ENCODE results near the gene NMD3.
A peak's percentile ranks its signal among the peaks of the same experiment; 100 is the strongest.
"Not testable (repeated sequence)": the region's sequence is repeated elsewhere in the genome, so short reads cannot be mapped to it uniquely, and the experiment has no call there.

Gene NMD3

DNA sequence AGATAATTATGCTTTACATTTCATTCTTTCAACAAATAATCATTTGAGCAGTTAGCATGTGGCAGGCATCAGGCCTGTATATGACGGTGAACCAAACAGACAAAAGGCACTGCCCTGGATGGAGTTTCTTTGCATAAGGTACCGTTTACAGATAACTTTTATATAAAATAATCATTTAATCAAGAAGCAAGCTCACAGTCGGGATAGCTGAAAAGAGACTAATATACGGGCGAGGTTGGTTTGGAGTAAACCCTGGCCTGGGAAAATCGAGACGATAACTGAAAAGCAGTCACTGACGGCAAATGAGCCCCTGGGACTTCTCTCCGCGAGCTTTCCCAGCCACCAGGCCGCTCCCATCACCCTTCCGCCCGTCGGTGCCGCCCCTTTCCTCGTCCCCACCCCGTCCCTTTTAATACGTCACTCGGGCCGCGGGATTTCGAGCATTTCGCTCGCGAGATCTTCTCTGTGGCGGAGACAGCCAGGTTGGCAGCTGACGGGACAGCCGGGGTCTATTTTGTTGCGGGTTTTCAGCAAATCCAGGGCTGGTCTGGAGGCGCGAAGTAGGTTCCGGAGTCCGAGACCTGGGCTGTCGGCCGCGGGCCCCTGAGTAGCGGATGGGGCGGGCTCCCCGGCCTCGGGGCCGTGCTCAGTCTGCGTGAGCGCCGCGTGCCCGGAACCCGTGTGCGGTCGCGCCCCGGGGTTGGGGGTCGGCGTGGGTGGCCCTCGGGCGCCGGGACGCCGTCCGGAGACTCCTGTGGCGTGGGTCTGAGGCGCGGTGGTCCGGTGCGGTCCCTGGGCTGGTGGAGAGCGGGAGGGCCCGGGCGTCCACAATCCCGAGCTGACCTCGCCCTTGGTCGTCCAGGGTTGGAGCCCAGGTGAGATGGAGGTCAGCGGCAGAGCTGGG is at the start of gene NMD3:
NMD3 (plus strand) TSS at position 462 of the 904 bp plus-strand sequence. CDS start 703 bp downstream, outside the sequence.
- DNase-seq, result peak; percentile 92

DNA sequence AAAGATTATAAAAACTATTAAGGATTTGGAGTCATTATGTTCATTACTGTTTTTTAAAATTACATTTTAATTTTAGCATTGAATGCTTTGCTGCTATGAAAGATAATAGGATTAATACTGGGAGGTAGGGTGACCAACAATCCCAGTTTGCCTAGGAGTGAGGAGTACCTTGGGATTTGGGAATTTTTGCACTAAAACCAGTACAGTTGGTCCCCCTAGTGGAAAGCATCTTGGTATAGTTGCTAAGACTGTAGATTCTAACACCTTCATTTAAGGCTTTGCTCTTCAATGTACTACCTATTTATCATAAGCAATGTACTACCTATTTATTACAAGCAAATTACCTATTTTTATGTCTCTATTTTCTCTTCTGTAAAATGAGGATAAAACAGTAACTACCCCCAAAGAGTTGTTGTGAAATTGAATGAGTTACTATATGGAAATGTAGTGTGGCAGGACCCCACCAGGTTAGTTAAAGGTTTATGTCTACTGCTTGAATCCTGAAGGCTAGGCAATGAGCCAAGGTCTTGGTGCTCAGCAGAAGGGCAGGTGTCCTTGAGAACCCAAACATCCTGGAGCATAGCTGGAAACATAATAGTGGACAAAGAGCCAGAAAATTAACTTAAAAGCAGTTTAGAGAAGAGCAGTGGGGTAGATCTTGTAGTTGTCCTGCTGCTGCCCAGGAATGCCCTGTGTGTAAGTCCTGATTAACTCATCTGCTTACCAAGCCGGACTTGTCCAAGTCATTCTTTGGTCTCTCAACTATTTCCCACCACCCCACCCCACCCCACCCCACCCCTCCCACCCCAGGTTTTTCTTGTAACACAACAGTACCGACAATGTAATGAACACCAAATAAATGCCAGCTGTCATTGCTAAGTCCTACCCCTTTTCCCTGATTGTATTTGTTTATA is 49.2 kb upstream of the NMD3 start:
- no peak for DNase-seq

DNA sequence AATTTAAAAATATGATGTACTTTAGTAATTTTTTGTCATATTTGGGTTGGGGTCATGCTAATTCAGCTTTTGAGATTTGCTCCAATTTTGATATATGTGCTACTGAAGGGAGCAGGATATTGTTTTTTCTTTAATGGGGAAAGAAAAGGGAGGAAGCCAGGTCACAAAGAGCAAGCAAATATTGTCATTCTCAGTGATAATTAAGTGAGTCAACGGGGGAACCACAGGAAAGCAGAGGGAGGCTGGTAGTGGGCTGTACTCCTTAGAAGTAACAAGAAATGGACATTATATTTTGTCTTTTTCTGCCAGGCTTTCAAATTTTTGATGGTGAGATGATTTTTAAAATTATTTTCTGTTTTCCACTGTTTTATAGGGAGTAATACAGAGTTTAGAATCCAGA is 45.6 kb upstream of the NMD3 start:
- DNase-seq, result no peak

DNA sequence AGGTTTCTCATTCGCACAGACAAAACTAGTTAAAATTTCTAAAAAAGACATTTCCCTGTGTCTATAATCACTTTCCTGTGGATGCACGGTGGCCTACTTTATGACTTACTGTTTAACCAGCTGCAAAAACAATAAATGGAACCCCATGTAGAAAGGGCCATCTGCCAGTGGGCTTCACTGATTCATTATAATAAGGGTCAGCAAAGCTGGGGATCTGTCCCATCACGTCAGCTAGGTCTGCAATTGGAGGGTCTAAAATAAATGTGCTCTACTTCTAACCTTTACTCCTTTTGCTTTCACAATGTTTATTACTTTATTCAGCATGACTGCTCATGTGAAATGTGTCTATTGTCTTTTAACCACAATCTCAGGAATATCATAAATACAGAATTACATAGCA is 43.1 kb upstream of the NMD3 start:
- no peak for DNase-seq

DNA sequence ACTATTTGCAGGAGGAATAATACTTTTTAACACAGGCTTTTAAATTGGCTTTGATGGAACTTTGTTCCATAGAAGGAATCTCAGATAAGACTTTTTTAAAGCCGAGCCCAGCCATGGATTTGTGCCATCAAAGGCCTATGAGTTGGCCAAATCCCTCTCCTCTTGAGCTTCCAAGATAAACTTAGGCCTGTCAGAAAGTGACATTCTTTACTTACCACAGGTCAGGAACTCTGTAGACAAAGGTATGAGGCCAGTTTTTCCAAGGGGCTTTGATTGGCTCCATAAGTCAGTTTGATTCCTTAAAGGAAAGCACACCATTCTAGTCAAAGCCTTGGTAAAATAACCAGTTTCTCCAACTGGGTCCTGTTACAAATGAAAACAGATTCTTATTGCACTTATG is 39.7 kb upstream of the NMD3 start:
- DNase-seq, result not testable (repeated sequence)

DNA sequence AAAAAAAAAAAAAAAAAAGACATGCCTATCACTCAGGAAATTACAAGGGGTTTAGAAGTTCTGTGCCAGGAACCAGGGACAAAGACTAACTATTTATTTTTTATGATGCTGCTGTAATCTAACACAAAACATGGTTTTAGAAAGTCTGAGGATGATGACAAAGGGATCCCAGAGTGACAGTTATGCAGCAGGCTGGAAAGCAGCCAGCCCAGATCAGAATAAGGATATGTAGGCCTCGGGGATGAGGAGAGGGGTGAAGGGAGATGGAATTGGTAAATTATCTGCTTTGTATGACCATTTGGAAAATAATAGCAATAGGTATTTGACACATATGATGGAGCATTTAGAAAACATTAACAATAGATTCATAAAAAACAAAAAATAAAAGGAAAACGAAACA is 34.1 kb upstream of the NMD3 start:
- DNase-seq, result no peak

DNA sequence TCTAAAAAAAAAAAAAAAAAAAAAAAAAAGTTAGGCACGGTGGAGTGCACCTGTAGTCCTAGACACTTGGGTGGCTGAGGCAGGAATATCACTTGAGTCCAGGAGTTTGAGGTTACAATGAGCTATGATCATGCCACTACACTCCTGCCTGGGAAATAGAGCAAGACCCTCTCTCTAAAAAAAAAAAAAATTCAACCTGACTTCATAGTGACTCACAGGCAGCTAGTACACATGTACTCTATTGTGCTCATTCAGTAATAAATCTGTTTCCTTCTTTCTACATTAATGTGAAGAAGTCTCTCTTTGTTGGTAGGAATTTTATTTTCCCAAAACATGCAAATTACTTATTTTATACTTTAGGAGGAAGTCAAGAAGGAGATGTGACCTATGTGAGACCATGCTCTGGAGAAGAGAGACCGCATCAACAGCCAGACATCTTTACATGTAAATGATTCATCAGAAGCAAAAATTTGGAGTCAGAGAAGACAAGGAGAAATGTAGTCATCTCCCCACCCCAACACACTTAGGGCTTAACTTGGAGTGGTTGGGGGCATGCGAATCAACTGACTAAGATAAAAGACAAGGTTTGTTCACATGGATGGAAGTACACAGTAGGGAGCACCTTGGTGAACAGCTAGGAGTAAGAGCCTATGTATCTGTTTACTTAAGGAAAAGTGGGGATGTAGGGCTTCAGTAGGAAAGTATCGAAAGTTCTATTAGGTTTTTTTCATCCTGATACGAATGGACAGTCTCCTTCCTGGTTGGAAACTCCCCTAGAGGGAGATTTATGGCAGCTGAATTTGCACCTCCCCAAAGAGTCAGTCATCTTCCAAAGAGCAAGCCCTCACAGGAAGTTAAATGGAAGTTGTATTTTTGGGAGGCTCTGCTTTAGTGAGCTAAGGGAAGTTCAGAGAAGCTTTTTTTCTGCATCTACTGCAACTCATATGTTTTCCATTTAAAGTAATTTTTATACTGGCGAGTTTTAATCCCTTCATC is 23.0 kb upstream of the NMD3 start:
- no peak for DNase-seq

DNA sequence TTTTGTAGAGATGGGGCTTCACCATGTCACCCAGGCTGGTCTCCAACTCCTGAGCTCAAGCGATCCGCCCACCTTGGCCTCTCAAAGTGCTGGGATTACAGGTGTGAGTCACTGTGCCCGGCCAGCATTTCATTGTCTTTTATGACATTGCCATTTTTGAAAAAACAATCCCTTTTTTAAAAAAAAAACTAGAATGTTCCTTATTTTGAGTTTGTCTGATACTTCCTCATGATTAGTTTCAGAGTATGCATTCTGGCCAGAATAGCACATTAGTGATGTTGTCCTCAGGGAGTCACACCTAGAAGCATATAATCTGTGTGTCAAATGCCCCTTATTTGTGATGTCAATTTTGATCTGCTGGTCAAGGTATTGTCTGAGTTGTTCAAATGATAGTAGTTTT is 21.2 kb upstream of the NMD3 start:
- no peak for DNase-seq

DNA sequence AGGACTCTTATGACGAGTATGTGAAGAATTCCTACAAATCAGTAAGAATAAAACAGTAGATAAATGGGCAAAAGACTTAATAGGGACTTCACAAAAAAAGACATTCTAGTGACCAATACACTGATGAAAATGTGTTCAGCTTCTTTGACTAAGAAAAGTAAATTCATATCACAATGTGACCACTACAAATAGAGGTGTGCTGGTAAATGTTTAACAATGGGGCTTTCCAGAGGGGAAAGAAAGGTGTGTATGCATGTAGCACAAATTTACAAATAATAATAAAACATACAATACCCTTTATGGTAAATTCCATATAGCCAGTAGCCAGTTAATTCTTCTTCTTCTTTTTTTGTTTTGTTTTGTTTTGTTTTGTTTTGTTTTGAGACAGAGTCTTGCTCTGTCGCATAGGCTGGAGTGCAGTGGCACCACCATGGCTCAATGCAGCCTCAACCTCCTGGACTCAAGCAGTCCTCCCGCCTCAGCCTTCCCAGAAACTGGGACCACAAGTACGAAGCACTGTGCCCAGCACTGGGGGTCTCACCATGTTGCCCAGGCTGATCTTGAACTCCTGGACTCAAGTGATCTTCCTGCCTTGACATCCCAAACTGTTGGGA is 17.5 kb upstream of the NMD3 start:
- no peak for DNase-seq

DNA sequence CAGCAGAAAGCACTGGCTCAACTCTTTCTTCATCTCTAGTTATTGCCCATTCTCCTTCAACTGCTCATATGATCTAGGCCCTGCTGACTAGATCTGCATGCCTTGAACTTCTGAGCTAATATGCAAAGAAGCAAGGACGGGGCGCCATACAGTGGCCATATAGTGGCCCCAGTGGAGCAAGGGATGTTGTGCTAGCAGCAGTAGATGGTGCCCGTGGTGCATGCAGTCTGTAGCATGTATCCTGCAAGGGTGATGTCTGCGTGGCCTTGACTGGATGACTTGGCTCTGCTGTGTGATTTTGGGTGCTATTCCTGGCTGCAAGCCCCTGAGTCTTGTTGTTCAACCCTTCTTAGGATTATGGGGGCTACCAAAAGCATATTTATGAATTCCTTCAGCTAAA is 12.2 kb upstream of the NMD3 start:
- no peak for DNase-seq

DNA sequence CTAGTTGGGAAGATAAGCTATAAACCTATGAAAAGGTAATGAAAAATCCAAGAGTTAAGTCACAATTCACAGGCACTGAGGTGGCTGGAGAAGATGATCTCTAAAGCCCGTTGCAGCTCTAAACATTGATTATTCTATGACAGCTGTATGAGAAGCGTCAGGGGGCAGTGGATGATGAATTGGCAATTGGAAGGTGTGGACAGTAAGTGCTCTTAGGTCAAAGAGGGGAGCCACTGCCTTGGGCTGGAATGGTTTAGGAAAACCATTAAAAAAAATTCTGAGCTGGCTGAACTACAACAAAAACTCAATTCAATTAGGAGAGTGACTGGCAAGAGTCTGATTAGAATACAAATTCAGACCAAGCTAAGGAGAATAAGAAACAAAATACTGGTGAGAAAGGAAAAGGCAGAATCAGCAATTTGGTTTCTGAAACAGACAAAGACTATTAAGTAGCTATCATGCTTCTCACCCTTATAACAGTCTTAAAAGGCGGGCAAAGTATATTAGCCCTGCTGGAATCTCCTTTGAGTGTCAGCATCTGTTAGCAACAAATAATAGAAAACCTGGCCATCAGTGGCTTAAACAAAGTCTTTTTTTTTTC is 8.8 kb upstream of the NMD3 start:
- DNase-seq, result no peak

DNA sequence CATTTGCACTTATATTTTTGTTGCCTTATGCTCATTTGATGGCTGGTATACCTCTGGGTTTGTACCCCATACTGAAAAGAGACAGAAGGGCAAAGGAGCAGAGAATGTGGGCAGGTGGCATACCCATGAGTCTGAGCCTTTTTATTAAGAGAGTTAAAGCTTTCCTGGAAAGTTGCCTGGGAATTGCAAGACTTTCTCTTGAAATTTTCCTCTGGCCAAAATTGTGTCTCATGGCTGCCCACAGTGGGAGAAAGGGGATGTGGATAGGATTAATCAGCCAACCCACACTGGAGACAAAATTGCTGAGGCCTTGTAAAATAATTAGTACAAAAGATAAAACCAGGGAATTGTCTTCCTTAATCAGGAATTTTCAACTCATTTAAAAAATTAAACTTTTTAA is 8.2 kb upstream of the NMD3 start:
- no peak for DNase-seq

DNA sequence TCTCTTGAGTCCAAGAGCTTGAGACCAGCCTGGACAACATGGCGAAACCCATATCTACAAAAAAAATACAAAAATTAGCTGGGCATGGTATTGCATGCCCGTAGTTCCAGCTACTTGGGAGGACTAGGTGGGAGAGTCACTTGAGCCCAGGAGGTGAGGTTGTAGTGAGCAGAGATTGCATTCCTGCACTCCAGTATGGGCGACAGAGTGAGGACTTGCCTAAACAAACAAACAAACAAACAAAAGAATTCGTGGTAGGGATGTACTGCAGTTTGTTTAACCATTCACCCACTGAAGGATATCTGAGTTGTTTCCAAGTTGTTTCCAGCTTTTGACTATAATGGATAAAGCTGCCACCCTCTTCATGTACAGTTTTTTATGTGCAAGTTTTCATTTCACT is 7.5 kb upstream of the NMD3 start:
- DNase-seq, result no peak

DNA sequence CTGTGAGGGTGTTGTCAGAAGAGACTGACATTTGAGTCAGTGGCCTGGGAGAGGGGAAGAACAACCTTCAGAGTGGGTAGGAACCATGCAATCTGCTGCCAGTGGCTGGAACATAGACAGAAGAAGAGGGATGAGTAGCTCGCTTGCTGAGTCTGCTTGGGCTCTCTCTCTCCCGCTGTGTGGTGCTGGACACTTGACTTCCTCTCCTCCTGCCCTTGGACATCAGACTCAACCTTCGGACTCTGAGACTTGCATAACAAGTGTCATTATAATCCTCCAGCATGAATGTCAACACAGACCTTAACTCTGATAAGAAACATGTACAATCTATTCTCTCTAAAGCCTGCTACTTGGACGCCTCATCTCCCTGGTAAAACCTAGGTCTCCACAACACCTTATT is 5.9 kb upstream of the NMD3 start:
- DNase-seq, result no peak

DNA sequence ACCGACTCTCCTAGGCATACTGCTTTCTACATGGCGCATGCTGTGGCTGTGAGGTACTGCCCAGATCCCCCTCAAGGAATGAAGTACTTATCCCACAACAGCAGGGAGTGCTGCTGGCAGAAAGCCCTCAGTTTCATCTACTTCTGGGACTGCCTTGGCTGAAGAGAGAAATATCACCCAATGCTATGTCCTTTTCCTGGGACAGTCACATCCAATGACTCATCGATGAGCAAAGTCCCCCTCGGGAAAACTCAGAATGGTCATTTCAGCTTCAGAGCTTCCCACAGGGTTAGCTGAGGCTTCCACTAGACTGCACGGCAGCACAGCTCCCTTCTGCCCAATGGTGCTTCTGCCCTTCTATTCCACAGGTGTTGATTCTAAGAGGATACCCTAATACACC is 3.6 kb upstream of the NMD3 start:
- DNase-seq, result no peak

DNA sequence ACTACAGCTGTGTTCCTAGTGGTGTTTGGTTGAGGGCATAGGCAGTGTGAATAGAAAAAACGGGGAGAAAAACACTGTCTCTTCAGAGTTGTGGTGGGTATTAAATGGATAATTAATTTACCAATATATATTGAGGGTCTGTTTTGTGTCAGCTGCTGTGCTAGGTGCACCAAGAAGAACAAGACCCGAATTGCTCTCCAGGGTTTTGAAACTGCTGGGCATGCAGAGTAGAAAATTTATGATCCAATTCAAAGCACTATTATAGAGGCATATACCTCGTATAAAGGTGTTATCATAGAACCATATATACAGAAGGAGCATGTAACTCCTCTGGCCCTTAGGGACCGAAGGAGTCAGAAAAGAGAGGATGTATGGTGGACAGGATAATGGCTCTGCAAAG is 1.6 kb upstream of the NMD3 start:
- DNase-seq, result no peak

DNA sequence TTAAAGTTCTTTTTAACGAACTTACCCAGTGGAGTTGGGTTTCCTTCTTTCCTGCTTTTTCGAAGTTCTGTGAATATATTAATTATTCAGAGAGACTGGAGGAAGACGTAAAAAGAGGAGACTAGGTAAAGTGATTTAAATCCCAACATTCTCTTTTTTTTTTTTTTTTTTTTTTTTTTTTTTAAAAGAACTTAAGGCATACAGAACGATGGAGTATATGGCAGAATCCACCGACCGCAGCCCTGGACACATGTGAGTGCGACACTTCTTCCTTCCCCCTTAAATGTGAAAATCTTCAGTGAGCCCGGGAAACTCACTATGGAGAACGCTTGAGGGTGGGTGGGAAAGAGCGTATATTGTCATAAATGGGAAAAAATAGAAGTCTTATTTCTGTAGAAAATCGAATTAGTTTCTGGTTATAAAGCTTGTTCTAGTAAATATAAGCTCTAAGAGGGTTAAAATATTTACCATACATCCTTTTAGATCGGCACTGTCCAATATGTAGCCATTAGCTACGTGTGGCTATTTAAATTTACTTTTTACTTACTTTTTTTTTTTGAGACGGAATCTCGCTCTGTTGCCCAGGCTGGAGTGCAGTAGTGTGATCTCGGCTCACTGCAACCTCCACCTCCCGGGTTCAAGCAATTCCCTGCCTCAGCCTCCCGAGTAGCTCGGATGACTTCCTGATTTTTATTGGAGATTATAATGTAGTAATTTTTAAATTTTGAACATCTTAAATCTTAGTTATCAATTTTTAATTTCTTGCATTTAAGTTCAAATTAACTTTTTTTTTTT is 892 bp downstream of the NMD3 start:
- peak; percentile 17 for DNase-seq

DNA sequence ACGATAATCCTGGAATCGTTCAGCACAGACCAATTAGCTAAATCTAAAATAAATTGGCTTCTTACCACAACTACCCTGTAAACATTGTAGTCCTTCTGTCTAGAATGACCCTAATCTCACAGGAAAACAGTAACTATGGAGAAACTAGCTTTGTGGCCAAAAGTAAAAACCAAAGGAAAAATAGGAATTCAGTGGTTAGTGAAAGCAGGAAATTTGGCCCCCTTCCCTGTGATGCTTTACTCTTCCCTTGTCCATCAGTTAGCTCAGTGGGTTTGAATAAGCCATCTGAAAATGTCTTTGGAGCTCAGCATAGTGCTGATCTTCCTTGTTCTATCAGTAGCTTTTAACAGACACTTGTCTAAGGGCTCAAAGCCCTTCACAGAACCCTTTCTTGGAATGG is 1.6 kb downstream of the NMD3 start:
- DNase-seq, result no peak

DNA sequence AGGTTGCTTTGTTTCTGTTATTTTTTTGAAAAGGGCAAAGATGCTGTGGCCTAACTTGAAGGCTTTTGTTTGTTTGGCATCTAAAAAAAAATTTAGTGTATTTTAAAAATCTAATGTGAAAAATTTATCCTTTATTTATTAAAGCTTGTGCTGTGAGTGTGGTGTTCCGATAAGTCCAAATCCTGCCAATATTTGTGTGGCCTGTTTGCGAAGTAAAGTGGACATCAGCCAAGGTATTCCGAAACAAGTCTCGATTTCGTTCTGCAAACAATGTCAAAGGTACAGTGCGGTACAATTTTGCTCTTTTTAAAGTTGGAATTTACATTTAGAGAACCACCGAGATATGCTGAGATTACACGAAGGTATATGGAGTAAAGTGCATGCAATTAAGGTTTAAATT is 3.7 kb downstream of the NMD3 start:
- DNase-seq, result no peak

DNA sequence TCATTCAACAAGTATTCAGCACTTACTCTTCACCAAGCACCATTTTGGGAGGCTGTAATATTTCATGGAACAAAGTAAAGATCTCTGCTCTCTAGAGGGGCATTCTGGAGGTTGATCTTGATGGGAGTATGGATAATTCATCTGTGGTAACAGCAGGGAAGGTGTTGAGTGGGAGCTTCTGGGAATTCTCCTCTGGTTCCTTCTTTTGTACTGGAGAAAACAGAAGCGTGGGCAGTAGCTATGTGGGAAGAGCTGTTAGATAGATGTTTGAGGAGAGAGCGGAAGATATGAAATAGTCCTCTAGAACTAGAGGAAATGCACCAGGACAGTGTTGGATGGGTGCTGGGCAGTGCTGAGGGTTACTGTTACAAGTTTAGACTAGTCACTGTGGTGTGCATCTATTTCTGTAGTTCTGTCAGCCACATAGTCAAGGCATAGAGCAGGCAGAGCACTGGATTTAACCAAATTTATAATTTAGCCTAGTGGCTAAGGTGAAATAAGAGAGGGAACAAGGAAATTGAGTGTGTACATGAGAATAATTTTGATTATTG is 9.6 kb downstream of the NMD3 start:
- DNase-seq, result no peak

DNA sequence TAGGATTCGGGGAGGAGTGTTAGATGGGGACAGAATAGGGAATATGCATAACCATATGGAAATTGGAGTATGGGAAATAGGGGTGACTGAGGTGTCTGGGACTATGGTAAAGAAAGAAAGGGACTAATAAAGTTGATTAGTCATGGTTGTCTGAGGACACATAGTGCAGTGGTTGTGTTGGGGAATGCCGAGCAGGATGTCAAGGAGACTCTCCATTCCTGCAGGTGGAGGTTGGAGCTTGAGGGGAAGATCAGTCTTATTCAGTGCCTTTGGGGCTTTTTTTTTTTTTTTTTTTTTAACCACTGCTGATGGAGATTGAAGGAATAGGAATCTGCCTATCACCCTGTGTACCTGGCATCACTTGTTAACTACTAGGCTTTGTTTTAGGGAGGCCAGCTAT is 10.8 kb downstream of the NMD3 start:
- DNase-seq, result no peak
